ENCODE measurements around the gene DCXR.

The DCXR gene

GRCh38 chr17:82022981-82023446 lies 14.5 kb downstream of the DCXR start, which contains the start of gene LRRC45:
TSS of gene LRRC45 (plus strand) at chr17:82023305. CDS start at chr17:82023644, 339 bp downstream.
- peak within 1 kb of the TSS; percentile 78 for H3K4me3 ChIP-seq (ENCODE audit: low read length)
- no peak for TF ChIP-seq ZNF274 (IDR thresholded peaks at IDR 0.05; ENCODE audit: low read depth, low read length)

GRCh38 chr17:82022310-82022980 lies 15.1 kb downstream of the DCXR start, which contains the start of gene CENPX:
TSS of gene CENPX (minus strand) at chr17:82022878. CDS start at chr17:82022861, 17 bp downstream.
- H3K4me3 ChIP-seq (ENCODE audit: low read length) = peak within 1 kb of the TSS; percentile 78
- TF ChIP-seq ZNF274 (IDR thresholded peaks at IDR 0.05; ENCODE audit: low read depth, low read length) = no peak

GRCh38 chr17:82021900-82022309 lies 15.6 kb downstream of the DCXR start:
- H3K4me3 ChIP-seq (ENCODE audit: low read length) = peak overlapping the region; percentile 75
- TF ChIP-seq ZNF274 (IDR thresholded peaks at IDR 0.05; ENCODE audit: low read depth, low read length) = no peak

- peak overlapping the region; percentile 75; the same call in 1 of the 2 replicates for H3K4me3 ChIP-seq (ENCODE audit: low read length)
- TF ChIP-seq ZNF274 (IDR thresholded peaks at IDR 0.05; ENCODE audit: low read depth, low read length) = no peak
Measured at GRCh38 chr17:82021107-82021899, 16.2 kb downstream of the DCXR start.

GRCh38 chr17:82020572-82021106 lies 16.9 kb downstream of the DCXR start:
- TF ChIP-seq ZNF274 (IDR thresholded peaks at IDR 0.05; ENCODE audit: low read depth, low read length) = no peak
- no peak overlapping the region for H3K4me3 ChIP-seq (ENCODE audit: low read length)

GRCh38 chr17:82019690-82020571 lies 17.6 kb downstream of the DCXR start:
- no peak overlapping the region for H3K4me3 ChIP-seq (ENCODE audit: low read length)
- TF ChIP-seq ZNF274 (IDR thresholded peaks at IDR 0.05; ENCODE audit: low read depth, low read length) = no peak

- H3K4me3 ChIP-seq (ENCODE audit: low read length) = no peak overlapping the region
Measured at GRCh38 chr17:82018989-82019689, 18.4 kb downstream of the DCXR start.

GRCh38 chr17:82018152-82018988 lies 19.1 kb downstream of the DCXR start:
- no peak overlapping the region for H3K4me3 ChIP-seq (ENCODE audit: low read length)
- TF ChIP-seq ZNF274 (IDR thresholded peaks at IDR 0.05; ENCODE audit: low read depth, low read length) = no peak

More at GRCh38 chr17:82018989-82019689, 18.4 kb downstream of the DCXR start:
- no peak for TF ChIP-seq ZNF274 (IDR thresholded peaks at IDR 0.05; ENCODE audit: low read depth, low read length)

GRCh38 chr17:82017612-82018151 lies 19.8 kb downstream of the DCXR start:
- no peak overlapping the region for H3K4me3 ChIP-seq (ENCODE audit: low read length)
- no peak for TF ChIP-seq ZNF274 (IDR thresholded peaks at IDR 0.05; ENCODE audit: low read depth, low read length)

- TF ChIP-seq ZNF274 (IDR thresholded peaks at IDR 0.05; ENCODE audit: low read depth, low read length) = no peak
- no peak overlapping the region for H3K4me3 ChIP-seq (ENCODE audit: low read length)
Measured at GRCh38 chr17:82016875-82017459, 20.5 kb downstream of the DCXR start.

GRCh38 chr17:82016061-82016874 lies 21.2 kb downstream of the DCXR start:
- H3K4me3 ChIP-seq (ENCODE audit: low read length) = no peak overlapping the region
- TF ChIP-seq ZNF274 (IDR thresholded peaks at IDR 0.05; ENCODE audit: low read depth, low read length) = no peak

Data from GM08714 (cell line).